OCI-M2 (cell line): ENCODE data around the gene SNX32.

ENCODE experiments used
- DNase-seq: peaks from one replicate; lab custom pipeline; 2025; ENCODE audit not compliant: unreplicated experiment; lab: John Stamatoyannopoulos, UW

SNX32 gene

GRCh38 chr11:65865550-65866172 lies 31.9 kb downstream of the SNX32 start:
- DNase-seq = no peak

GRCh38 chr11:65866509-65867283 lies 32.9 kb downstream of the SNX32 start:
- no peak for DNase-seq

- DNase-seq = no peak
Measured at GRCh38 chr11:65867284-65868071, 33.7 kb downstream of the SNX32 start.

- DNase-seq = no peak
Measured at GRCh38 chr11:65868076-65868667, 34.4 kb downstream of the SNX32 start.

- DNase-seq = no peak
Measured at GRCh38 chr11:65868907-65869306, 35.1 kb downstream of the SNX32 start.

GRCh38 chr11:65869643-65870306 lies 36.0 kb downstream of the SNX32 start:
- DNase-seq = no peak

GRCh38 chr11:65870307-65870658 lies 36.5 kb downstream of the SNX32 start:
- no peak for DNase-seq

GRCh38 chr11:65870706-65871681 lies 37.2 kb downstream of the SNX32 start:
- DNase-seq = no peak

GRCh38 chr11:65871811-65872548 lies 38.2 kb downstream of the SNX32 start:
- DNase-seq = no peak

- no peak for DNase-seq
Measured at GRCh38 chr11:65872586-65873317, 39.0 kb downstream of the SNX32 start, which contains the start of gene EFEMP2. Gene EFEMP2 (minus strand): TSS chr11:65872800. CDS start chr11:65872354, 446 bp downstream.

- DNase-seq = peak; percentile 77
Measured at GRCh38 chr11:65873318-65874156, 39.8 kb downstream of the SNX32 start.

GRCh38 chr11:65879617-65880016 lies 45.9 kb downstream of the SNX32 start, which contains the start of gene CTSW:
Gene CTSW (plus strand): TSS chr11:65879837. CDS start chr11:65879855, 18 bp downstream.
- DNase-seq = no peak

GRCh38 chr11:65880027-65880426 lies 46.3 kb downstream of the SNX32 start:
- no peak for DNase-seq

GRCh38 chr11:65880844-65881421 lies 47.2 kb downstream of the SNX32 start:
- DNase-seq = no peak

GRCh38 chr11:65882120-65883057 lies 48.6 kb downstream of the SNX32 start:
- DNase-seq = no peak
